Activated CD4-positive, alpha-beta memory T cell treated with anti-CD3 and anti-CD28 coated beads, Interleukin-2, amount 10 ng/mL, durations not matched to agents 7 days and 5 days (primary cell): Measurements from ENCODE around the gene WDR43. TPM values are rescaled to one million over a fixed set of nuclear protein-coding genes. Genes with fewer than 3 reads are reported as not detected.
"Not testable (repeated sequence)": the region's sequence is repeated elsewhere in the genome, so short reads cannot be mapped to it uniquely, and the experiment has no call there.

Source experiments
- CTCF ChIA-PET: fragments of 350-600 bp; sonication (Branson Sonifier 250); formaldehyde crosslinking; loops from one replicate; lab custom pipeline; 2021; ENCODE audit warnings: antibody characterized with exemption, inconsistent platforms; lab: Charles Lee
- POLR2A ChIA-PET: fragments of 350-600 bp; sonication (Branson Sonifier 250); formaldehyde crosslinking; loops from one replicate; lab custom pipeline; 2021; ENCODE audit warnings: antibody characterized with exemption; lab: Charles Lee
- DNase-seq: peaks from one replicate; pipeline ENCODE4 v3.0.0-alpha.2; 2020
- H3K27ac Mint-ChIP-seq: one replicate; pipeline ENCODE4 v1.8.0; 2021; ENCODE audit warnings: mild to moderate bottlenecking, mixed read lengths
- H3K27me3 Mint-ChIP-seq: one replicate; pipeline ENCODE4 v1.8.0; 2021; ENCODE audit warnings: mixed read lengths
- H3K36me3 Mint-ChIP-seq: one replicate; pipeline ENCODE4 v1.8.0; 2021; ENCODE audit warnings: low read depth, mixed read lengths
- H3K4me1 Mint-ChIP-seq: one replicate; pipeline ENCODE4 v1.8.0; 2021; ENCODE audit warnings: mixed read lengths
- H3K4me3 Mint-ChIP-seq: one replicate; pipeline ENCODE4 v1.8.0; 2021; ENCODE audit warnings: mild to moderate bottlenecking, mixed read lengths
- H3K9me3 Mint-ChIP-seq: one replicate; pipeline ENCODE4 v1.8.0; 2021; ENCODE audit warnings: mixed read lengths
- total RNA-seq, 2 experiments: library from RNA; stranded (reverse); gene quantifications; one replicate each; pipeline ENCODE4 v1.2.3, GENCODE V29; 2021

The WDR43 gene
- total RNA-seq, 2 experiments from 2014 or later = 45.5 to 47.2 TPM

DNA sequence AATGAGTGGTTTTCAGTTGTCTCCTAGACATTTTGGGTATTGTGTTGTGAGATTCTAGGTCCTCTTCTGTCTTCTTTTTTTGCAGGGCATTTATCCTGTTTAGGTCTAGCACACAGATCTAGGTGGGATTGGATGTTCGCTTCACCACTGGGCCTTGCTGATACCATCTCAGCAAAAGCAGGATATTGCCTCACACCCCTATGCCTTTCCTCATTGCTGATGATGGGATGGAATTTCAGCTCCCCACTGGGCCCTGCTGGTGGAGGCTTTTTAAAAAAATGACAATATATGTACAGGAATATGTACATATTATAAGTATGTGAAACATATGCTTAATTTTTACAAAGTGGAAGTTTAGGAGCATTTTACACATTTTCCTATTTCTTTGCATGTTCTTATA, 81.2 kb downstream of the WDR43 start:
- POLR2A ChIA-PET = no interaction called here
- Mint-ChIP-seq H3K27me3 (no peaks in the 10 kb centered on the region), H3K36me3 (no peaks in the 10 kb centered on the region), H3K27ac (no peak overlapping the region), H3K4me1 (peaks cover 7% of the 10 kb centered on the region), H3K9me3 (no peaks in the 10 kb centered on the region), H3K4me3 (no peak overlapping the region)
- DNase-seq = no peak
- CTCF ChIA-PET = no interaction called here

- no peaks in the 10 kb centered on the region for H3K36me3 Mint-ChIP-seq
- DNase-seq = no peak
- peaks cover 7% of the 10 kb centered on the region for H3K4me1 Mint-ChIP-seq
- ChIA-PET CTCF (no interaction called here), POLR2A (interaction anchor here (1.0 kb wide), 1 partner anchor 35 kb away, joined by 5 read pairs; no protein-coding TSS in a partner anchor)
- H3K27me3 Mint-ChIP-seq = no peaks in the 10 kb centered on the region
- no peaks in the 10 kb centered on the region for H3K9me3 Mint-ChIP-seq
- no peak overlapping the region for H3K4me3 Mint-ChIP-seq
- no peak overlapping the region for H3K27ac Mint-ChIP-seq
Observed at GRCh38 chr2:28976584-28976983, 82.1 kb downstream of the WDR43 start.

DNA sequence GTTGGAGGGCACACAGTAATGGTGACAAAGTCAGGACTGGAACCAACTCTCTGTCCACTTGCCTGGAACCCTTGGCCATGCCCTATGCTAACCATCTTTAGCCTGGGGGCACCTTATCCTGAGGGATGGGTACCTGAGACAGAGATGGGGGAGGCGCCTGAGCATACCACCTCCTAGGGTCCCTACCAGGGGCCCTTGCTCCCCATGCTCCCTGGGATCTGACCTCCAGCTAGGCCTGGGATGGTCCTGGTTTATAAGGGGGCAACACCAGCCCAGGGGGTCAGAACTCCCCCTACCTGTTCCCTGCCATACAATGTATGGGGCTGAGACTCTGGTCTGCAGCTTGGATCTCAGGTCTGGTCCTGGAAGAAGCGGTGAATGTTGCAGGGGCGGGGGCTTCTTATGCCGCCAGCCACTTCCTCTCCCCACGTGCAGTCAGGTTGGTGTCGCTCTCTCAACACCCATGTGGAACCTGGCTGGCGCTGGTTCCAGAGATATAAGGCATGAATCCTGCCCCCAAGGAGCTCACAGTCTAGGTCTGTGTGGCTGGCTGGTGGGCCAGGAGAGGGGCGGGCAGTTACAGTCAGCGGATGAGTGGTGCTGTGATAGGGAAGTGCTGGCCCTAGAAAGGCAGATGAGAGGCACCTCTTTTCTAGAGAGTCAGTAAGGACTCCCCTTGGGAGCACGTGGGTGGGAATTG, 82.9 kb downstream of the WDR43 start:
- POLR2A ChIA-PET = interaction anchor here (1.0 kb wide), 1 partner anchor 34 kb away, joined by 5 read pairs; no protein-coding TSS in a partner anchor
- Mint-ChIP-seq H3K4me1 (peaks cover 7% of the 10 kb centered on the region), H3K4me3 (no peak overlapping the region), H3K27me3 (no peaks in the 10 kb centered on the region), H3K27ac (no peak overlapping the region), H3K9me3 (no peaks in the 10 kb centered on the region), H3K36me3 (no peaks in the 10 kb centered on the region)
- CTCF ChIA-PET = no interaction called here
- no peak for DNase-seq

DNA sequence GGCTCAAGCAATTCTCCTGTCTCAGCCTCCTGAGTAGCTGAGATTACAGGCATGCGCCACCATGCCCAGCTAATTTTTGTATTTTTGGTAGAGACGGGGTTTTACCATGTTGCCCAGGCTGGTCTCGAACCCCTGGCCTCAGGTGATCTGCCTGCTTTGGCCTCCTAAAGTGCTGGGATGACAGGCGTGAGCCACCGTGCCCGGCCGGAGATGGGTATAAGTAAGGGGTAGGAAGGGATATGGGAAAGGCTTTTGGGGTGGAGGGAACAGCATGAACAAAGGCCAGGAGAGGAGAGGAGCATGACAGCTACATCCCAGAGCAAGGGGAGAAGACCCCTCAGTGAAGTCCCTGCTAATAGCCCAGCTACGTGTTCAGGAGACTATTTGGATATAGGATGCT, 83.5 kb downstream of the WDR43 start:
- CTCF ChIA-PET, H3K27ac Mint-ChIP-seq, H3K9me3 Mint-ChIP-seq, POLR2A ChIA-PET, H3K4me1 Mint-ChIP-seq, H3K36me3 Mint-ChIP-seq, DNase-seq, H3K27me3 Mint-ChIP-seq, H3K4me3 Mint-ChIP-seq: not testable (repeated sequence)

GRCh38 chr2:28978606-28979005, 84.1 kb downstream of the WDR43 start:
- DNase-seq = no peak
- ChIA-PET CTCF (no interaction called here), POLR2A (no interaction called here)
- no peak overlapping the region for H3K4me3 Mint-ChIP-seq
- H3K4me1 Mint-ChIP-seq = no peaks in the 10 kb centered on the region
- no peaks in the 10 kb centered on the region for H3K36me3 Mint-ChIP-seq
- no peak overlapping the region for H3K27ac Mint-ChIP-seq
- no peaks in the 10 kb centered on the region for H3K27me3 Mint-ChIP-seq
- no peaks in the 10 kb centered on the region for H3K9me3 Mint-ChIP-seq

DNA sequence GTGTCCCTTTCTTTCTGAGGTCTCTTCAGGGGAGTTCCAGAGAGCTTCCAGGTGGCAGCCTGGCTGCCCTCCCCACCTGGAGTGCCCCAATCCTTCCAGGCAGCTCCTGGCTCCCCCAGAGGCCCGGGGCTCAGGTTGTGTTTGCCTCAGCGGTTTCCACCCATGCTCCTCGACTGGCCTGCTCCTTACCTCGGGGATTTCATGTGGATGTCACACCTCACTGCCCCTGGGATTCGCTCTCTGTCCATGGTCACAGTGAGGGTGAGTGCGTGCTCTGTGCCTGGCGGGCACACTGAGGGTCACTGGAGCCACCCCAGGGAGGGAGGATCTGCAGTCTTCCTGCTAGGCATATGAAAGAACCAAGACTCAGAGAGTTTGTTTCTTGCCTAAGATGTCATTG, 84.6 kb downstream of the WDR43 start:
- Mint-ChIP-seq H3K4me3 (no peak overlapping the region), H3K4me1 (no peaks in the 10 kb centered on the region), H3K9me3 (no peaks in the 10 kb centered on the region), H3K27ac (no peak overlapping the region), H3K27me3 (no peaks in the 10 kb centered on the region), H3K36me3 (no peaks in the 10 kb centered on the region)
- ChIA-PET POLR2A (no interaction called here), CTCF (no interaction called here)
- no peak for DNase-seq

DNA sequence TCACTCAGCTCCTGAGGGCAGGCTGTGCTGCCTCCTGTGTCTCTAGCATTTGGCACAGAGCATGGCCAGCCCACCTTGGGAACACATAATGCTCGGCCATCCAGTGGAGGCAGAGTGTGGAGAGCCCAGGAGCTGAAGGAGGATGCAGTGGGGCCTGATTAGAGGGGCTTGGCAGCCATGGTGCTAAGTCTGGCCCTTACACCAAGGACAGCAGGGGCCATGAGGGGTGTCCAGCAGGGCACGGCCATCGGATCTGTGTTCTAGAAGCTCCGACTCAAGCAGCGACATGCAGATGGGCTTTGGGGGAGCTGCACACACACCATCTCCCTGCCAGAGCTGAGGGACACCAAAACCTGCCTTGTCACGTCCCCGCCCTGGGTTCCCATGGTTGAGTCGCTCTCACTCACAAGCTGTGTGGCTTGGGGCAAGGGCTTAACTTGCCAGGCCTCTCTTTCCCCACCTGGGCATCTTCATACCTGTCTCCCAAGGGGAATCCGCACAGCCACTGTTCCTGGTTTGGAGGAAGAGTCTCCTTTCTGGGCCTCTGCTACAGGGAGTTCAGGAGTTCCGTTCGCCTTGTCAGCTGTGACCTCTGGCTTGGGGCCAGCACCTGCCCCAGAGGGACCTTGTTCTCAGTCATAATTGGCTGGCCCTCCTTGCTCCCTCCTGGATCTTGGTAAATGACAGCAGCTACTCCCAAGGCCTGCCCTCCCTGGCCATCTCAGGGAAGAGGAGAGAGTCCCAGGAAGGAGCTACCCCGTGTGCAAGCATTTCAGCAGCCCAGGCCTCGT, 85.3 kb downstream of the WDR43 start:
- H3K9me3 Mint-ChIP-seq = no peaks in the 10 kb centered on the region
- DNase-seq = no peak
- no peak overlapping the region for H3K27ac Mint-ChIP-seq
- no peaks in the 10 kb centered on the region for H3K4me1 Mint-ChIP-seq
- ChIA-PET CTCF (no interaction called here), POLR2A (no interaction called here)
- H3K36me3 Mint-ChIP-seq = no peaks in the 10 kb centered on the region
- no peaks in the 10 kb centered on the region for H3K27me3 Mint-ChIP-seq
- H3K4me3 Mint-ChIP-seq = no peak overlapping the region

- CTCF ChIA-PET = no interaction called here
- no peak for DNase-seq
Observed at GRCh38 chr2:28980368-28981015, 86.0 kb downstream of the WDR43 start.

DNA sequence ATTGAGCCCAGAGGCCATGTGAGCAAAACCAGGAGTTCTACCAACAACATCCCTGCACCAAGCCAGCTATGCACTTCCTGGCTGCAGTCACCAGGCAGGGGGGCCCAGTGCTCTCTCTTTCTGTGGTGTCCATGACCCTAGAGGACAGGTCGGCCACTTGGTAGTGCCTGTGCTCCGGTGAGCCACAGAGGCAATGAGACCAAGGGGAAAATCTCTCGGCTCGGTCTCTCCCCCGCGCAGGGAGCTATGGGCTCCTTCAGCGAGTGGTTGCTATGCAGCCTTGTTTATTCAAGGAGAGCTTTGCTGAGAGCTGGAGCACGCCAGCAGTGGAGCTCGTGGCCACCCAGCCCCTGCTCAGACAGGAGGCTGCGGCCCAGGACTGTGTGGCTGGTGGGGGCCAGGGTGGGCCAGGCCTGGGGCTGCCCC, 86.6 kb downstream of the WDR43 start, which contains the start of gene TOGARAM2:
Gene TOGARAM2, plus strand, starts transcription at position 283 of the 426 bp plus-strand sequence. CDS start 13,537 bp downstream, outside the sequence.
- ChIA-PET CTCF (no interaction called here), POLR2A (interaction anchor here (0.8 to 1.2 kb wide), 2 partner anchors 34 to 133 kb away, joined by 3 read pairs; no protein-coding TSS in a partner anchor)
- H3K27ac Mint-ChIP-seq = no peak within 1 kb of the TSS
- no peaks in the 10 kb centered on the region for H3K9me3 Mint-ChIP-seq
- no peaks in the 10 kb centered on the region for H3K4me1 Mint-ChIP-seq
- DNase-seq = no peak
- H3K4me3 Mint-ChIP-seq = no peak within 1 kb of the TSS
- H3K36me3 Mint-ChIP-seq = no peaks in the 10 kb centered on the region
- no peaks in the 10 kb centered on the region for H3K27me3 Mint-ChIP-seq

More at GRCh38 chr2:28980368-28981015, 86.0 kb downstream of the WDR43 start:
- no peaks in the 10 kb centered on the region for H3K27me3 Mint-ChIP-seq
- H3K4me1 Mint-ChIP-seq = no peaks in the 10 kb centered on the region
- POLR2A ChIA-PET = interaction anchor here (0.8 to 1.2 kb wide), 2 partner anchors 35 to 134 kb away, joined by 3 read pairs; no protein-coding TSS in a partner anchor
- H3K4me3 Mint-ChIP-seq = no peak overlapping the region
- H3K9me3 Mint-ChIP-seq = no peaks in the 10 kb centered on the region
- H3K36me3 Mint-ChIP-seq = no peaks in the 10 kb centered on the region
- no peak overlapping the region for H3K27ac Mint-ChIP-seq

- Mint-ChIP-seq H3K4me3 (no peak overlapping the region), H3K27ac (no peak overlapping the region), H3K27me3 (no peaks in the 10 kb centered on the region), H3K4me1 (no peaks in the 10 kb centered on the region), H3K36me3 (no peaks in the 10 kb centered on the region), H3K9me3 (no peaks in the 10 kb centered on the region)
- no peak for DNase-seq
- ChIA-PET POLR2A (interaction anchor here (1.2 kb wide), 1 partner anchor 133 kb away, joined by 3 read pairs; no protein-coding TSS in a partner anchor), CTCF (no interaction called here)
Observed at GRCh38 chr2:28981620-28982376, 87.3 kb downstream of the WDR43 start.

DNA sequence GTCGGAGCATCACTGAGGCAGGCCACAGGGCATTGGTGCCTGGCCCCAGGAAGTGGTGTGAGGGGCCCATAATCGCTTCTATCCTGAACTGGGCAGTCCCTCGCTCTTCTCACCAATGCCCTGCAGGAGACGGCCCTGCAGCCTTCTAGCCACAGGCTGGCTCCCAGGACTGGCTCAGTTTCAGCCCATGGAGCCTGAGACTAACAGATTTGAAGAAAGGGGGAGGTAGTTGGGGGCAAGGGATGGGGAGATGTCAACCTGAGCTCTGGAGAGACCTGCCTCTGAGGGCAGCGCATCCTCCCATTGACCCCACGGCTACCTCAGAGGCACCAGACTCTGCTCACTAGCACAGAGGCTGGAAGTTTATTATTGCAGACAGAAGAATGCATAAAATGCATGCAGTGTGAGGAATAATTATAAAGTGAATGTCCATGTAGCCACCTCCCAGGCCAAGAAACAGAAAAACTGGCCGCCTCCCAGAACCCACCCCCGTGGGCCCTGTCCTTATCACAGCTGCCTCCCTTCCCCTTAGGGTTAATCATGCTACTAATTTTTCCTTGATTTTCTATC, 88.0 kb downstream of the WDR43 start:
- Mint-ChIP-seq H3K36me3 (no peaks in the 10 kb centered on the region), H3K4me1 (no peaks in the 10 kb centered on the region), H3K27me3 (no peaks in the 10 kb centered on the region), H3K4me3 (no peak overlapping the region), H3K9me3 (no peaks in the 10 kb centered on the region), H3K27ac (no peak overlapping the region)
- CTCF ChIA-PET = interaction anchor here (0.6 kb wide), 1 partner anchor 27 kb away, joined by 3 read pairs; no protein-coding TSS in a partner anchor
- POLR2A ChIA-PET = no interaction called here
- no peak for DNase-seq

GRCh38 chr2:28986429-28986828, 92.0 kb downstream of the WDR43 start:
- CTCF ChIA-PET = interaction anchor here (1.1 kb wide), 1 partner anchor 30 kb away, joined by 3 read pairs; no protein-coding TSS in a partner anchor
- Mint-ChIP-seq H3K36me3 (no peaks in the 10 kb centered on the region), H3K4me3 (no peak overlapping the region), H3K4me1 (no peaks in the 10 kb centered on the region), H3K9me3 (no peaks in the 10 kb centered on the region), H3K27me3 (no peaks in the 10 kb centered on the region), H3K27ac (no peak overlapping the region)
- DNase-seq = no peak
- POLR2A ChIA-PET = no interaction called here
